K562 (cell line): Measurements from ENCODE around the gene LY6G6F.

Experiments
- EZH2 ChIP-seq: IDR thresholded peaks from 2 replicates; pipeline ENCODE4 v1.6.1; 2012; ENCODE audit warnings: low read depth, mild to moderate bottlenecking, inconsistent platforms, low read length, borderline replicate concordance
- RREB1 ChIP-seq: fragments of 250-450 bp; sonication (Bioruptor Pico); IDR thresholded peaks from 2 replicates; pipeline ENCODE4 v1.4.0; 2020
- ZNF408 ChIP-seq: fragments of 250-450 bp; sonication (Bioruptor Pico); IDR thresholded peaks from 2 replicates; pipeline ENCODE4 v1.4.0; 2020; ENCODE audit warnings: low read depth, mild to moderate bottlenecking, moderate library complexity
- TF ChIP-seq, protein P1 (sequence below), 3 experiments: IDR thresholded peaks in 2 of 3; conservative IDR thresholded peaks in 1 of 3; 2 replicates each; pipeline ENCODE4 v1.5.1; 2011 to 2012; ENCODE audit warnings: low read length in 3 of 3, mild to moderate bottlenecking in 3 of 3, control low read depth in 2 of 3, improper control_type of control experiment in 1 of 3, inconsistent platforms in 1 of 3, low read depth in 1 of 3, mixed read lengths in 1 of 3, moderate library complexity in 1 of 3; ENCODE audit not compliant: insufficient read depth in 2 of 3

GRCh38 chr6:31723980-31724691 lies 17.5 kb downstream of the LY6G6F start:
- TF ChIP-seq, protein P1, sequence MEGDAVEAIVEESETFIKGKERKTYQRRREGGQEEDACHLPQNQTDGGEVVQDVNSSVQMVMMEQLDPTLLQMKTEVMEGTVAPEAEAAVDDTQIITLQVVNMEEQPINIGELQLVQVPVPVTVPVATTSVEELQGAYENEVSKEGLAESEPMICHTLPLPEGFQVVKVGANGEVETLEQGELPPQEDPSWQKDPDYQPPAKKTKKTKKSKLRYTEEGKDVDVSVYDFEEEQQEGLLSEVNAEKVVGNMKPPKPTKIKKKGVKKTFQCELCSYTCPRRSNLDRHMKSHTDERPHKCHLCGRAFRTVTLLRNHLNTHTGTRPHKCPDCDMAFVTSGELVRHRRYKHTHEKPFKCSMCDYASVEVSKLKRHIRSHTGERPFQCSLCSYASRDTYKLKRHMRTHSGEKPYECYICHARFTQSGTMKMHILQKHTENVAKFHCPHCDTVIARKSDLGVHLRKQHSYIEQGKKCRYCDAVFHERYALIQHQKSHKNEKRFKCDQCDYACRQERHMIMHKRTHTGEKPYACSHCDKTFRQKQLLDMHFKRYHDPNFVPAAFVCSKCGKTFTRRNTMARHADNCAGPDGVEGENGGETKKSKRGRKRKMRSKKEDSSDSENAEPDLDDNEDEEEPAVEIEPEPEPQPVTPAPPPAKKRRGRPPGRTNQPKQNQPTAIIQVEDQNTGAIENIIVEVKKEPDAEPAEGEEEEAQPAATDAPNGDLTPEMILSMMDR (IDR thresholded peaks at IDR 0.05 in 2 of 3, conservative IDR thresholded peaks at IDR 0.05 in 1 of 3; ENCODE audit: insufficient read depth in 2 of 3, low read depth in 1 of 3, low read length in 3 of 3) = no peak
- TF ChIP-seq ZNF408 (CRISPR knock-in tag) (no peak), EZH2 (no peak), RREB1 (no peak)
